ES-I3 (cell line): ENCODE data around the gene RMDN2.
"Not testable (repeated sequence)": the region's sequence is repeated elsewhere in the genome, so short reads cannot be mapped to it uniquely, and the experiment has no call there.

Experiments used
- H3K36me3 ChIP-seq: 2 replicates; pipeline ENCODE4 v1.6.1; 2013; ENCODE audit warnings: mild to moderate bottlenecking, low read length, control low read depth, moderate library complexity; ENCODE audit not compliant: insufficient read depth
- H3K4me1 ChIP-seq: 2 replicates; pipeline ENCODE4 v1.6.1; 2013; ENCODE audit warnings: mild to moderate bottlenecking, control low read depth, low read length; ENCODE audit not compliant: insufficient read depth
- H3K9ac ChIP-seq: 2 replicates; pipeline ENCODE4 v1.6.1; 2013; ENCODE audit warnings: low read depth, mild to moderate bottlenecking, low read length, moderate library complexity
- H3K9me3 ChIP-seq: 2 replicates; pipeline ENCODE4 v1.6.1; 2013; ENCODE audit warnings: mild to moderate bottlenecking, low read length, moderate library complexity; ENCODE audit not compliant: control insufficient read depth, insufficient read depth

RMDN2 gene

DNA sequence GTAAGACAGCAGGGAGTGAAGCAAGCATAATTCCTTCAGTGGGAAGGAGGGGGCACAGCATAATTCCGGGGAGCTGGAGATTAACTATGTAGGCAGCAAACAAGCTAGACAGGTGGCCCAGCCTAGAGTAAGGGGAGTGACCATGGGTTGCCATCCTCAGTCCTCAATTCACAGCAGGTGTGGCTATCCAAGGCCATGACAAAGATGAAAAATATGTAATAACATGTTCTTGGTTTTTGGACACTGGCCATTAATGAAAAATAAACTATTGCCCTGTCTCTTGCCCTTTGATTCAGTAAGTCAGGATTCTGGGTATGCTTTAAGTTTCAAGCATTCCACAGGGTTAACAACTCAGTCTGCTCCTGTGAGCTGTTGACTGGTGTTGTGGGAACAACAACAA is 85.9 kb downstream of the RMDN2 start:
- H3K36me3 ChIP-seq: no peaks in the 10 kb centered on the region
- no peak overlapping the region for H3K9ac ChIP-seq
- H3K9me3 ChIP-seq: no peaks in the 10 kb centered on the region
- no peaks in the 10 kb centered on the region for H3K4me1 ChIP-seq

- Histone ChIP-seq H3K36me3 (no peaks in the 10 kb centered on the region), H3K4me1 (peaks cover 2% of the 10 kb centered on the region), H3K9me3 (no peaks in the 10 kb centered on the region), H3K9ac (no peak overlapping the region)
Measured at GRCh38 chr2:38013158-38013752, 88.2 kb downstream of the RMDN2 start.

- Histone ChIP-seq H3K36me3 (no peaks in the 10 kb centered on the region), H3K9ac (no peak overlapping the region), H3K9me3 (no peaks in the 10 kb centered on the region), H3K4me1 (peaks cover 2% of the 10 kb centered on the region)
Measured at GRCh38 chr2:38016219-38016618, 91.1 kb downstream of the RMDN2 start.

- H3K36me3 ChIP-seq: no peaks in the 10 kb centered on the region
Measured at GRCh38 chr2:38017836-38018235, 92.7 kb downstream of the RMDN2 start.

DNA sequence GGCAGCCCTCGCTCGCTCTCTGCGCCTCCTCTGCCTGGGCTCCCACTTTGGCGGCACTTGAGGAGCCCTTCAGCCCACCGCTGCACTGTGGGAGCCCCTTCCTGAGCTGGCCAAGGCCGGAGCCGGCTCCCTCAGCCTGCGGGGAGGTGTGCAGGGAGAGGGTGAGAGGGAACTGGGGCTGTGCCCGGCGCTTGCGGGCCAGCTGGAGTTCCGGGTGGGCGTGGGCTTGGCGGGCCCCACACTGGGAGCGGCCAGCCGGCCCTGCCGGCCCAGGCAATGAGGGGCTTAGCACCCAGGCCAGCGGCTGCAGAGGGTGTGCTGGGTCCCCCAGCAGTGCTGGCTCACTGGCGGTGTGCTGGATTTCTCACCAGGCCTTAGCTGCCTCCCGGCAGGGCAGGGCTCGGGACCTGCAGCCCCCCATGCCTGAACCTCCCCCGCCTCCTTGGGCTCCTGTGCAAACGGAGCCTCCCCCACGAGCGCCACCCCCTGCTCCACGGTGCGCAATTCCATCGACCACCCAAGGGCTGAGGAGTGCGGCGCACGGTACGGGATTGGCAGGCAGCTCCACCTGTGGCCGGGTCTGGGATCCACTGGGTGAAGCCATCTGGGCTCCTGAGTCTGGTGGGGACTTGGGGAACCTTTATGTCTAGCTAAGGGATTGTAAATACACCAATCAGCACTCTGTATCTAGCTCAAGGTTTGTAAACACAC is 95.4 kb downstream of the RMDN2 start:
- not testable (repeated sequence) for H3K9ac ChIP-seq, H3K36me3 ChIP-seq, H3K4me1 ChIP-seq, H3K9me3 ChIP-seq

More at GRCh38 chr2:38017836-38018235, 92.7 kb downstream of the RMDN2 start:
- Histone ChIP-seq H3K9ac (no peak overlapping the region), H3K9me3 (no peaks in the 10 kb centered on the region), H3K4me1 (peaks cover 2% of the 10 kb centered on the region)

DNA sequence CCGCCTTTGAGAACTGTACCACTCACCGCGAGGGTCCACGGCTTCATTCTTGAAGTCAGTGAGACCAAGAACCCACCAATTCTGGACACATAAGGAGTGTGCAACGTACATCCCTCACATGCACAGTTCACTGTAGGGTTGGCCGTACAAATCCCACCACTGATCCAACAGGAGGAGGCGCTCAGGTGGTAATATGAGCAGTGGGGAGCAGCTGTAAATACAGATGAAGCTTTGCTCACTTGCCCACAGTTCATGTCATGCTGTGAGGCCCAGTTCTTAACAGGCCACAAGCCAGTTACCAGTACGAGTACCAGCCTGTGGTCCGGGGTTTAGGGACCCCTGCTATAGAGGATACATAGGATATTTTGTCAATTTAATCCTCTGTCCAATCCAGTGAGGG is 96.5 kb downstream of the RMDN2 start:
- Histone ChIP-seq H3K9ac (no peak overlapping the region), H3K9me3 (no peaks in the 10 kb centered on the region), H3K36me3 (no peaks in the 10 kb centered on the region), H3K4me1 (peaks cover 2% of the 10 kb centered on the region)

GRCh38 chr2:38026846-38027245 is 101.8 kb downstream of the RMDN2 start:
- Histone ChIP-seq H3K9ac (no peak overlapping the region), H3K4me1 (no peaks in the 10 kb centered on the region), H3K9me3 (no peaks in the 10 kb centered on the region), H3K36me3 (no peaks in the 10 kb centered on the region)

DNA sequence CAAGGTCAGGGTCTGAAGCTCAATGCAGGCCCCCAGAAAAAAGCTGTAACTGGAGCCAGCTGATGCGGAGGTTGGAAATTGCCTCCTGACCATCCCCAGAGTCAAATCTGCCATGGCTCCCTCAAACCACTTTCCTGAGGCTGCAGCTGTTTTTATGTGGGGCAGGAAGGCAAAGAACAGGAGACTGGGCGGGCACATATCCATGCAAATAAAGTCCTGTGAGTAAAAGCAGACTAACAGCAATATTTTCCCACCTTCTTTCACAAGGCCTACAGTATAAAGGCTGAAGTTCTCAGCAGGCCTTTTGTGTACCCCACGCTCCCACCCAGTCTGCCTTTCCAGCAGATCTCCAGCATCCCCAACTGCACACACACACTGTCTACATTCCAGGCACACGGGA is 103.7 kb downstream of the RMDN2 start:
- H3K36me3 ChIP-seq: no peaks in the 10 kb centered on the region
- no peak overlapping the region for H3K9ac ChIP-seq
- no peaks in the 10 kb centered on the region; the same call in 1 of the 2 replicates for H3K9me3 ChIP-seq
- no peaks in the 10 kb centered on the region for H3K4me1 ChIP-seq

- Histone ChIP-seq H3K4me1 (no peaks in the 10 kb centered on the region), H3K9me3 (no peaks in the 10 kb centered on the region; the same call in 1 of the 2 replicates), H3K9ac (no peak overlapping the region), H3K36me3 (no peaks in the 10 kb centered on the region)
Measured at GRCh38 chr2:38029512-38029911, 104.4 kb downstream of the RMDN2 start.

DNA sequence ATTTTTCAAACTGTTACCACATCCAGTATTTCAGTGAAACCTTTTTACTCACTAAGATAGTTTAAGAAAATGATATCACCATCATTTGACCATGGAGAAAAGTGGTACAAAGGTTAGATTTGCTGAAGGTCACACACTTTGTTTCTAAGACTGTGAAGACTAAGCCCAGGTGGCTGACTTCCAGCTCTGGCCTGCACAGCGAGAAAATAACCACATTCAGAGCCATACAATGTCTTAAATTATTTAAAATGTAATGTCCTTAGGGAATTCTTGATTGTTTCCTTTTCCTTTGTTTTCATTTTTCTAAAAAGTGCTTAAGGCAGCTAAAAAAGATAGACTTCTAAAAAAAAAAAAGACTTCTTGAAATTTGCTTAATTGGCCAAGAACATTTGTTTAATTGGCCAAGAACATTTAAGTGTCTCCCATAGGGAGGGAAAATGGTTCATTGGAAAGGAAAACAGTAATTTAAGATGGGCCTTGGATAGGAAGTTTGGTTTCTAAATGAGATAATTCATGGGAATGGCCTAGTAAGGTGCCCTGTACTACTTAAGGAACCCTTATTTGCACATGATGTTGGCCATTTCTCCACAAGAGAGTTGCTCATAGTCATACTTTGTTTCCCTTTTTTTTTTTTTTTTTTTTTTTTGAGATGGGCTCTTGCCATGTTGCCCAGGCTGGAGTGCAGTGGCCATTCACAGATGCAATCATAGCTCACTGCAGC is 105.7 kb downstream of the RMDN2 start:
- Histone ChIP-seq H3K4me1 (no peaks in the 10 kb centered on the region), H3K9ac (no peak overlapping the region), H3K9me3 (no peaks in the 10 kb centered on the region; the same call in 1 of the 2 replicates), H3K36me3 (no peaks in the 10 kb centered on the region)

- no peaks in the 10 kb centered on the region for H3K36me3 ChIP-seq
- no peak overlapping the region for H3K9ac ChIP-seq
- H3K4me1 ChIP-seq: no peaks in the 10 kb centered on the region
- H3K9me3 ChIP-seq: no peaks in the 10 kb centered on the region; the same call in 1 of the 2 replicates
Measured at GRCh38 chr2:38032946-38033345, 107.9 kb downstream of the RMDN2 start.

GRCh38 chr2:38033646-38034045 is 108.6 kb downstream of the RMDN2 start:
- Histone ChIP-seq H3K9me3 (no peaks in the 10 kb centered on the region; the same call in 1 of the 2 replicates), H3K9ac (no peak overlapping the region), H3K4me1 (no peaks in the 10 kb centered on the region), H3K36me3 (no peaks in the 10 kb centered on the region)

DNA sequence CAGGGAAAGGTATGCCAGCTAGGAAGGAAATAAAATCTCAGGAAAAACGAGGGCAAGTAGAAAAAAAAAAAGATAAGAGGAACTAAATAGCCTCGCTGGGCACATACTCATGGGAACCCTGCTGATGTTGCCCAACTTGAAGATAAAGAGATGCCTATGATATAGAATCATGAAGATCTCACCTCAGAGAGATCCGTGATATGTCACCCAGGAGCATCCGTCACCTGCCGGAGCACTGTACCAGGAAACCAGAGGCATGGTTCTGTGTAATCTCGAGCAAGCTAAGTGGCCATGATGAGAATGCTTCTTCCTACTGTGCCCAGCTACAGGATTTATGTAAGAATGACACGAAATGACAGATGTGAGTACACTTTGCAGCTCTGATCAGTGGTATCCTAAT is 110.9 kb downstream of the RMDN2 start:
- Histone ChIP-seq H3K9ac (no peak overlapping the region), H3K4me1 (no peaks in the 10 kb centered on the region), H3K36me3 (no peaks in the 10 kb centered on the region), H3K9me3 (no peaks in the 10 kb centered on the region; the same call in 1 of the 2 replicates)

GRCh38 chr2:38037325-38037724 is 112.2 kb downstream of the RMDN2 start:
- H3K9me3 ChIP-seq: no peaks in the 10 kb centered on the region; the same call in 1 of the 2 replicates
- no peak overlapping the region for H3K9ac ChIP-seq
- H3K36me3 ChIP-seq: no peaks in the 10 kb centered on the region
- no peaks in the 10 kb centered on the region for H3K4me1 ChIP-seq
